GM19351 (cell line): Measurements from ENCODE around the gene ARMC5.
"Not testable (repeated sequence)": the region's sequence is repeated elsewhere in the genome, so short reads cannot be mapped to it uniquely, and the experiment has no call there.

Experiments used
- ATAC-seq: cut with Tn5 transposase; IDR thresholded peaks from one replicate; pipeline ENCODE4 v1.9.1; 2021; ENCODE audit warnings: mild to moderate bottlenecking, moderate library complexity; ENCODE audit not compliant: unreplicated experiment

Gene ARMC5

DNA sequence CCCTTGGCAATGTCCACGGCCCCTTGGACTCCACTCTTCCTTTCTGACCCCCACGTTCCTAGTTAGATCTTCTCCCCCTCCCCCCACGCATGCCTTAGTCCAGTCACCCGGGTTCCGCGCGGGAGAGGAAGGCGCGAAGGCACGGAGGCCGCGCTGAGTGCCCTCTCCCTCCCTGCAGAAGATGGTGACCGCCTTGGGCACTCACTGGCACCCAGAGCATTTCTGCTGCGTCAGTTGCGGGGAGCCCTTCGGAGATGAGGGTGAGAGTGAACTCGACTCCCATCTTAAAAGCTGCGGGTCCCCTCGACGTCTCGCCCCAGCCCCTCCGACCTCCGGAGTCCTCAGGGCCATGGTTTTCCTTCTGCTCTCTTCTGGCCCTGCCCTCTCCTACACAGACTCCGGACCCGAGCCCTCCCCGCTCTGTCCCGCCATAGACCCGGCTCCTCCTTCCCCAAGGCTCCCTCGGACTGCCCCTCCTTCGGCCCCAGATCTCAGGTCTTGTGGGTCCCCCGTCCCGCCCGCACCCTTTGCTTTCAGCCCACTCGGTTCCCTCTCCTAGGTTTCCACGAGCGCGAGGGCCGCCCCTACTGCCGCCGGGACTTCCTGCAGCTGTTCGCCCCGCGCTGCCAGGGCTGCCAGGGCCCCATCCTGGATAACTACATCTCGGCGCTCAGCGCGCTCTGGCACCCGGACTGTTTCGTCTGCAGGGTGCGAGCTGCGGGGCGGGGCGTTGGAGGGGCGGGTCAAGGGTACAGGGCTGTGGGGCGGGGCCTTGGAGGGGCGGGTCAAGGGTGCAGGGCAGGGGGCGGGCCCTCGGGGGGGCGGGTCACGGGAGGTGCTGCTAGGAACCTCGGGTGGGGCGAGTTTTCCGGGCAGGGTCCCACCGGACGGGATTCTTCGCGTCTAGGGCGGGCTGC lies 17.3 kb downstream of the ARMC5 start:
- peak; percentile 55 for ATAC-seq

DNA sequence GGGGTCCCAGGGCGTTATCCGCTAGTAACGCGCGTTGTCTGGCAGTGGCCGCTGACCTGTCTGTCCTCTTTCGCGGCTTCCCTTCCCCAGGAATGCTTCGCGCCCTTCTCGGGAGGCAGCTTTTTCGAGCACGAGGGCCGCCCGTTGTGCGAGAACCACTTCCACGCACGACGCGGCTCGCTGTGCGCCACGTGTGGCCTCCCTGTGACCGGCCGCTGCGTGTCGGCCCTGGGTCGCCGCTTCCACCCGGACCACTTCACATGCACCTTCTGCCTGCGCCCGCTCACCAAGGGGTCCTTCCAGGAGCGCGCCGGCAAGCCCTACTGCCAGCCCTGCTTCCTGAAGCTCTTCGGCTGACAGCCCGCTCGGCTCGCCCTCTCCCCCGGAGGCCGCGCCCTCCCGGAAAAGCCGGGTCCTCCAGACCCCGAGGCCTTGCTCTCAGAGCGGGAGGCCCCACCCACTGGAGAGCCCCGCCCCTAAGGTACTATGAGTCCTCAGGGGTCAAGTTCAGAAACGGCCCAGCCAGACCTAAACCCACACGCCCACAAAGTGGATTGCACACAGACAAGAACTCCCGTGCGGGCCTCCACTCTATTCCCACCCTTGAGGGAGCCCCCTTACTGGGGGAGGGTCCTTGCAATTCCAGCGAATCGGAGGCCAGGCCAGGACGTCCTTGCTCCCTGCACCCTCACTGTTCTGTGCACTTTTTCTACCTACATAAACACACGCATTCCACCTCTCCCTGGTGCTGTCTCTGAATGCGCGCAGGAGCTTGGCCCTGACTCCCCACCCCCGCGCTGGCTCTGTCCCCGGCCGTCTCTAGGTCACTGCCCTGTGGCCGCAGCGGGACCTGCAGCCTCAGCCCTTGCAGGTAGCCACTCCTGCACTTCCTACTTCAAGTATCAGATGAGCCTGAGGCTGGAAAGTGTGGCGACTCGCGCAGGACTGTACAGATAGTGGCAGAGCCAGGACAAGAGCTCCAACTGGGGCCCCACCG lies 18.2 kb downstream of the ARMC5 start:
- ATAC-seq, result peak; percentile 18

DNA sequence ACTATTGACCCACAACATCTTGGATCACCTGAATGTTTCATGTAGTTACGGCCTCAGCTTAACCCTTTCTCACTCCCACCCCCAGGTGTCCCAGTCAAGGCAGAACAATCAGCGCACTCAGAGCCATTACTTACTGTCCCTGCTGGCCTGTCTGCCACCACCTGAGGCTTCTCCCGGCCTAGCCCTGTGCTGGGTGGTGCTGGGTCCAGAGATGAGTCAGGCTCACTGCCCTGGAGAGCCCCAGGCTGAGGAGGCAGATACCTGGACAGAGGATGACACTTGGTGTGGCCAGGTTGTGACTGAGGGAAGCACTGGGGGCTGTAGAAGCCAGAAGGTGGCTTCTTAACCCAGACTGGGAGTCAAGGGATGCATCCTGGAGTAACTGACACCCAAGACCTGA lies 19.7 kb downstream of the ARMC5 start:
- no peak for ATAC-seq

DNA sequence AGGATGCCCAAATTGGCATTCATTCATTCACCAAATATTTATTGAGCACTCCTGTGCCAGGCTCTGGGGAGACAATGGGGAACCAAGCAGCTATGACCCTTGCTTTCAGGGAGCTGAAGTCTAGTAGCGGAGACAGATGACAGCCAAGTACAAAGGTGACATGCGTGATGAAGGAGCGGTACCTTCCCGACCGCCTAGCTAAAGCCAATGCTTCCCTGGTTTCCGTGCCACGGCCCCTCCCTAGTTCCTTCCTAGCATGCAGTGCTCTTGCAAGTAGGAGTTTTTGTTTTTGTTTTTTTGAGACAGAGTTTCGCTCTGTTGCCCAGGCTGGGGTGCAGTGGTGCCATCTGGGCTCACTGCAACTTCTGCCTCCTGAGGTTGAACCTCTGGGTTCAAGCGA lies 20.4 kb downstream of the ARMC5 start:
- ATAC-seq, result no peak

DNA sequence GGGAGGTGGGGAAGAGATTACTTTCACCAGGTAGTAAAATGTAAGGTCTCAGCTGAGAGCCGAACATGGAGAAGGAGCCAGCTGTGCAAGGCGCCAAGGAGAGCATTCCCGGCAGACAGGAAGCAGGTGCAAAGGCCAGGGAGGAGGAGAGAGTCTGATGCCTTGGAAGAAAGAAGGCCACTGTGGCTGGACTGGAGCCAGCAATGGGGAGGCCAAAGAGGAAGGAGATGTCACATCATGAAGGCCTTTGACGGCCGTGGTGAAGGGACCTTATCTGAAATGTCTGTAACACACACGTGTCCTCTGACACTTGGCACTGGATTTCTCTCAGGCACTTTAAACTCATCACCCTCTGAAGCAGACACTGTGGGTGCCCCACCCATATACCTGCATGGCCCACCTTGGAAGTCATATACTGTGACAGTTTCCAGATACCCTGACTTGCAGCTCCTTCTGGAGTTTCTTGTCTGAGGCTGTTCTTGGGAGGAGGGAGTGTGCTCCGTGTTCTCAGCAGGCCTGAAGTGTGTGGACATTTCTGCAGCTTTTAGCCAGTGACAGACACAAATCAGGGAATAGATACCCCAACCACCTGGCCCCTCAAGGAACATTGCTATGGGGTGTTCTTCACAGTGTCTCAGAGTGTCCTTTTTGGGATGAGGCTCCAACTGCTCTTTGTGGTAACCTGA lies 21.7 kb downstream of the ARMC5 start:
- no peak for ATAC-seq

DNA sequence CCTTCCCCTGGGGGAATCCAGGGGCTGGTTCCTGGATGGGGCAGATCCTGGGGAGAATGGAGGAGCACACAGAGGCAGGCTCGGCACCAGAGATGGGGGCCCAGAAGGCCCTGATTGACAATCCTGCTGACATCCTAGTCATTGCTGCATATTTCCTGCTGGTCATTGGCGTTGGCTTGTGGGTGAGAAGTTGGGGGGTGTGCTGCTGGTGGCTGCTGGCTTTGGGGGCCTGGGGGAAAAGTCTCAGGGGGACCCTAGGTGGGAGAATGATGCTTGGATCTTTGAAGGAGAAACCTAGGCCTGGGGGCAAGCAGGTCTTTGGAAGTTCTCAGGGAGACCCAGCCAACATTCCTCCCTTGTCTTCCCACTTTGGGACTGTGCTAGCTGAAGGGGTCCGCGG lies 23.8 kb downstream of the ARMC5 start, which contains the start of gene SLC5A2:
SLC5A2 (plus strand) TSS at position 43 of the 400 bp plus-strand sequence; CDS start at position 57, 14 bp downstream.
- ATAC-seq, result no peak

DNA sequence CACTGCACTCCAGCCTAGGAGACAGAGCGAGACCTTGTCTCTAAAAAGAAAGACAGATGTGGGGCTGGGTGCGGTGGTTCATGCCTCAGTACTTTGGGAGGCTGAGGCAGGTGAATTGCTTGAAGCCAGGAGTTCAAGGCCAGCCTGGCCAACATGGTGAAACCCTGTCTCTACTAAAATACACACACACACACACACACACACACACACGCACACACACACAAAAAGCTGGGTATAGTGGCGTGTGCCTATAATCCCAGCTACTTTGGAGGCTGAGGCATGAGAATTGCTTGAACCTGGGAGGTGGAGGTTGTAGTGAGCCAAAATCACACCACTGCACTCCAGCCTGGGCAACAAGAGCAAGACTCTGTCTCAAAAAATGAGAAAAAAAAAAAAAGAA lies 24.7 kb downstream of the ARMC5 start:
- ATAC-seq, result not testable (repeated sequence)

DNA sequence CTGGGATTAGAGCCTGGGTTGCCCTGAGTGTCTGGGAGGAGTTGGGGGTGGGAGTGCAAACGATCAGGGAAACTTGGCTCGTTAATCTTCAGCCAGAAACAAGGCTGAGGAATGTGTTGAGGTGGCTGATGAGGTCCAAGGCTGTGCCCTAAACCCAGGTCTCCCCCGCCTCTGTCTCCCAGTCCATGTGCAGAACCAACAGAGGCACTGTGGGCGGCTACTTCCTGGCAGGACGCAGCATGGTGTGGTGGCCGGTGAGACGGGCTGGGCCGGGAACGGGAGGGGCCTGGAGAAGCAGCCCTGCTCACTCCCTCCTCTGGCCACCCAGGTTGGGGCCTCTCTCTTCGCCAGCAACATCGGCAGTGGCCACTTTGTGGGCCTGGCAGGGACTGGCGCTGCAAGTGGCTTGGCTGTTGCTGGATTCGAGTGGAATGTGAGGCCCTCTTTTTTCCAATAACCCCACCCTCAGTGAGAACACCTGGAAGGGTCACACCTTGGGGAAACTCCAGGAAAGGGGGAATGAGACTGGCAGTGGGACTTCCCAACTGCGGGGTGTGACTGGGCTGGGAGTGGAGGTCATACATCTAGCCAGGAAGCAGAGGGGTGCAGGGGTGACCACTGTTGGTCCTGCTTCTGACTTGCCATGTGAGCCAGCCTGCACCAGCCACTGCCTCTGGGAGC lies 25.3 kb downstream of the ARMC5 start:
- ATAC-seq, result no peak

DNA sequence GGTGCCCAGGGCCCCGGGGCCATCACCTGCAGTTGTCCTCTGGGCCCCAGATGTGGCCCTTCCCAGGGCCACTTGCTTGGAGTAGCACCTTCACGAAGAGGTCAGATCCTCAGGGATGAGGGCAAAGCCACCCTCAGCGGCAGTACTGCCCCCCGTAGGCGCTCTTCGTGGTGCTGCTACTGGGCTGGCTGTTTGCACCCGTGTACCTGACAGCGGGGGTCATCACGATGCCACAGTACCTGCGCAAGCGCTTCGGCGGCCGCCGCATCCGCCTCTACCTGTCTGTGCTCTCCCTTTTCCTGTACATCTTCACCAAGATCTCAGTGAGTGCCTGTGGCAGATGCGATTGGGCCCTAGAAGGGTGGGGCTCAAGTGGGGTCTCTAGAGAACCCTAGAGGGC lies 26.3 kb downstream of the ARMC5 start:
- ATAC-seq, result no peak

DNA sequence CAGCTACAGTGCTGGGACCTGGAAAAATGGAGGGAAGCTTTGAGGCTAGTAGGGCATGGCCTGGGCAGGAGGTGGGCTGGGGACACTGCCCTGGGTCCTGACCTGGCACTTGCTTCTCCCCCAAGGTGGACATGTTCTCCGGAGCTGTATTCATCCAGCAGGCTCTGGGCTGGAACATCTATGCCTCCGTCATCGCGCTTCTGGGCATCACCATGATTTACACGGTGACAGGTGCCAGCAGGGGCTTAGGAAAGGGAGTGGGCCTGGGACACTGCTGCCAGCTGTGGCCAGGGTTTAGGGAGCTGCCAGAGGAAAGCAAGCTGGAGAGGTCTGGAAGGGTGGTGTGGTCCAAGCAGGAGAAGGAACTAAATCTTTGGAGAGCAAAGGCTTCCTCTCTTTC lies 26.7 kb downstream of the ARMC5 start:
- ATAC-seq, result no peak

DNA sequence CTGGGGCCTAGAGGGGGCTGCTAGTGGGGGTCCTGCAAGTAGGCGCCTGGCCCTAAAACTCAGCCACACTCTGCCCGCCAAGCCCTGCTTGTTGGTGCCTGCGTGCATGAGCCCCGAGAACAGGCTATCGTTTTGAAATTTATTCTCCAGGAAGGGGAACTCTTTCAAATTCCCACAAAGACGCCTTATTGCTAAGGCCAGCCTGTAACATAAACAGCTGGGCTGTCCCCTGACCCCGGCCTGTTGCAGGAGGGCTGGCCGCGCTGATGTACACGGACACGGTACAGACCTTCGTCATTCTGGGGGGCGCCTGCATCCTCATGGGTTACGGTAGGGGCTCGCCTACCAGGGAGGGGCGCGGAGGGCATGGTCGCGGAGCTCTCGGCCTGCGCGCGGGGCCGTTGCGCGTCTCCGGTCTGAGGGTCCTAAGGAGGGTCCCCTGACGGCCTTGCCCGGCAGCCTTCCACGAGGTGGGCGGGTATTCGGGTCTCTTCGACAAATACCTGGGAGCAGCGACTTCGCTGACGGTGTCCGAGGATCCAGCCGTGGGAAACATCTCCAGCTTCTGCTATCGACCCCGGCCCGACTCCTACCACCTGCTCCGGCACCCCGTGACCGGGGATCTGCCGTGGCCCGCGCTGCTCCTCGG lies 27.9 kb downstream of the ARMC5 start:
- no peak for ATAC-seq

DNA sequence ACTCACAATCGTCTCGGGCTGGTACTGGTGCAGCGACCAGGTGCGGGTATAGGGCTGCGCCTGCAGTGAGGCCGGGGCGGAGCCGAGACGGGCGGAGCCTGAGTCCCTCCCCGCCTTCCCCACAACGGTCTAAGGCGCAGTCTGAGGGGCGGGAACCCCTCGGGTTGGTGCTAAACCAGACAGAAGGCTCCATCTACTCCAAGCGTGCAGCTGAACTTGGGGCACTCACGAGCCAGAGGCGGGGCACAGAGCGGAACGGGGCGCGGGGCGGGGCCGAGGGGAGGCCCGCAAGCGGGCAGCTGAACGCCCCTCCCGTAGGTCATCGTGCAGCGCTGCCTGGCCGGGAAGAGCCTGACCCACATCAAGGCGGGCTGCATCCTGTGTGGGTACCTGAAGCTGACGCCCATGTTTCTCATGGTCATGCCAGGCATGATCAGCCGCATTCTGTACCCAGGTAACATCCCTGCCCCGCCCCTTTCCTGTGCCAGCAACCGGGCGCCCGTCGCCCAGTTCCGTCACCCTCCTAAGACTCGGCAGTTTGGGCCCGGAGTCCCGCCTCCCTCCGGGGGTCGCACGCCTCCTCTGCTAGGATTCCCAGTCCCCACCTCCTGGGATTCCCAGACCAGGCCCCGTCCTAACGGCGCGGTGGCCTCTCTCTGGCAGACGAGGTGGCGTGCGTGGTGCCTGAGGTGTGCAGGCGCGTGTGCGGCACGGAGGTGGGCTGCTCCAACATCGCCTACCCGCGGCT lies 28.6 kb downstream of the ARMC5 start:
- peak; percentile 90 for ATAC-seq

DNA sequence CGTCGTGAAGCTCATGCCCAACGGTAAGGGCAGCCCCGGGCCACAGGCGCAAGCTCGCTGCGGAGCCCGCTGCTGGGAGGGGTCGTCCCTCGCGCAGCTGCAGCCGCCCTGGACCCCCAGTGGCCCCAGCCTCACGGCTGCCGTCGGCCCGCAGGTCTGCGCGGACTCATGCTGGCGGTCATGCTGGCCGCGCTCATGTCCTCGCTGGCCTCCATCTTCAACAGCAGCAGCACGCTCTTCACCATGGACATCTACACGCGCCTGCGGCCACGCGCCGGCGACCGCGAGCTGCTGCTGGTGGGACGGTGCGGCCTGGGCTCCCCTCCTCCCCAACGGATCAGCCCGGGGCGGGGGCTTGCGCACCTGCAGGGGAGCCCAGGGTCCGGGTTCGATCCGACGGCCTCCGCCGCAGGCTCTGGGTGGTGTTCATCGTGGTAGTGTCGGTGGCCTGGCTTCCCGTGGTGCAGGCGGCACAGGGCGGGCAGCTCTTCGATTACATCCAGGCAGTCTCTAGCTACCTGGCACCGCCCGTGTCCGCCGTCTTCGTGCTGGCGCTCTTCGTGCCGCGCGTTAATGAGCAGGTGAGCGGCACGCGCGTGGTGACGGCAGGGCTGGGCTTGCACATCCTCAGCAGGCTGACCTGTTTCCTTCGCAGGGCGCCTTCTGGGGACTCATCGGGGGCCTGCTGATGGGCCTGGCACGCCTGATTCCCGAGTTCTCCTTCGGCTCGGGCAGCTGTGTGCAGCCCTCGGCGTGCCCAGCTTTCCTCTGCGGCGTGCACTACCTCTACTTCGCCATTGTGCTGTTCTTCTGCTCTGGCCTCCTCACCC lies 29.4 kb downstream of the ARMC5 start:
- ATAC-seq, result no peak

DNA sequence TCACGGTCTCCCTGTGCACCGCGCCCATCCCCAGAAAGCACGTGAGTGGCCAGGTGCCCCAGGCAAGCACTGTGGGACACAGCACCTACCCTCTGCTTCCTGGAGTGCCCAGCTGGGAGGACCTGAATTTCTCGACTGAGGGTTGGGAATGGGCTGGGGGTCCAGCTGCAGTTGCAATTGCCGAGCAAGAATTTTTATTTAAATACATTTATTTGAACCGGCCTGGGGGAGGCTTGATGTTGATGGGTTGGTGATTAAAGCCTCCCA lies 29.9 kb downstream of the ARMC5 start:
- no peak for ATAC-seq

DNA sequence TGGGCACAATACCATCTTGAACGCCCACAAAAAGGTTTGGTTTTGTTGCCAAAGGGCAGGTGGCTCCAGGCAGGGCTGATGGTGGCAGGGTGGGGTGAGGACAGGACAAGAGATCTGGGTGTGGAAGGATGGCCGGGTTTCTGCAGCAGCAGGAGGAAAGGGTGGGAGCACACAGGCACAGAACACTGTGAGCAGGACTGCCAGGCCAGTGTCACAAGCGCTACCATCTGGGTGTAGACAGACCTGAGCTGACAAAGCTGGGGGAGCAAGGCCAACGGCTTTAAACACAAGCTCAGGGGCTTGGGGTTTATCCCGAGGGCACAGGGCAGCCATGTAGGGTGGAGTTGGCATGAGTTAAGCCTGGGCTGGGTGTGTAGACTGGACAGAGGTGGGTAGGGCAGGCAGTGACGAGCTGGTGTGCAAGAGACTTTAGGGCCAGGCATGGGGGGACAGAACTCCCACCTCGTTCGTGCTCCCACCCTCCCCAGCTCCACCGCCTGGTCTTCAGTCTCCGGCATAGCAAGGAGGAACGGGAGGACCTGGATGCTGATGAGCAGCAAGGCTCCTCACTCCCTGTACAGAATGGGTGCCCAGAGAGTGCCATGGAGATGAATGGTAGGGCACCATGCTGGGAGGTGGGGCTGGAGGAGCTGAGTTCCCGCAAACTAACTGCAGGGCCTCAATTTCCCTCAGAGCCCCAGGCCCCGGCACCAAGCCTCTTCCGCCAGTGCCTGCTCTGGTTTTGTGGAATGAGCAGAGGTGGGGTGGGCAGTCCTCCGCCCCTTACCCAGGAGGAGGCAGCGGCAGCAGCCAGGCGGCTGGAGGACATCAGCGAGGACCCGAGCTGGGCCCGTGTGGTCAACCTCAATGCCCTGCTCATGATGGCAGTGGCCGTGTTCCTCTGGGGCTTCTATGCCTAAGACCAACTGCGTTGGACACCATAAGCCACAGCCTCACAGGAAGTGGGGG lies 30.6 kb downstream of the ARMC5 start:
- ATAC-seq, result no peak

DNA sequence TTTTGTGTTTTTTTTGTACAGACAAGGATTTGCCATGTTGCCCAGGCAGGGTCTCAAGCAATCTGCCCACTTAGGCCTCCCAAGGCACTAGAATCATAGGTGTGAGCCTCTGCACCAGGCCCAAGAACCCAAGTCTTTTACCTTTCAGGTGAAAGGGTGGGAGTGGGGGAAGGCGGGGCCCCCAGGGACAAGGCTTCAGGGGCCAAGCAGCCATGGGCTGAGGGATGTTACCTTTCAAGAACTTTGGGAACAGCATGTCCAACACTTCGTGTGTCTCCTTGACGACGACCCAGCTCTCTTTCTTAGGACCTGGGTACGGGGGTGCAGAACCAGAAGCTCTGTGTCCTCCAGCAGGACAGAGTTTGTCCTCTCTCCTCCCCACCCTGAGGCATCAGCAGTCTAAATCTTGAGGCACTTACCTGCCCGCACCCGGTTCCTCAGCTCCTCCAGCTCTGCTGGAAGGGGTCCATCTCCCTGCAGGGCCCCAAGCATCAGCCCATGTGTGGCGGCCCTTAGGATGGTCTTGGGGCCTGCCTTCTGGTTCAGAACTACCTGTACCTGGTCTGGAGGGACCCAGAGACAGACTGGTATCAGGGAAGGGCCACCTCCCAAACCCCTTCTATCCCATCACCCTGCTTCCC lies 32.6 kb downstream of the ARMC5 start:
- no peak for ATAC-seq
